ENCODE results near the gene RCAN2. TPM values are rescaled to one million over a fixed set of nuclear protein-coding genes. Genes with fewer than 3 reads are reported as not detected.

The RCAN2 gene
- polyA plus RNA-seq, 1 donor from 2014 or later, result 37.4 TPM

GRCh38 chr6:46262928-46263706, 228.1 kb downstream of the RCAN2 start:
- H3K9ac ChIP-seq (ENCODE audit: low read length), result no peak overlapping the region
- no peaks in the 10 kb centered on the region for H3K27me3 ChIP-seq (ENCODE audit: insufficient read depth, low read depth, low read length)
- H3K9me2 ChIP-seq (ENCODE audit: insufficient read depth, low read length), result no peaks in the 10 kb centered on the region
- H3K36me3 ChIP-seq (ENCODE audit: insufficient read depth, low read length), result no peaks in the 10 kb centered on the region
- H3K4me3 ChIP-seq (ENCODE audit: low read length), result no peak overlapping the region
- no peaks in the 10 kb centered on the region for H3F3A ChIP-seq (ENCODE audit: insufficient read depth, low read length, poor library complexity, severe bottlenecking)
- no peak overlapping the region for H3K4me2 ChIP-seq (ENCODE audit: low read length)
- TF ChIP-seq TAF1 (IDR thresholded peaks at IDR 0.05; ENCODE audit: low read depth), result no peak
- TF ChIP-seq POLR2AphosphoS5 (IDR thresholded peaks at IDR 0.05), result no peak
- no peak for TF ChIP-seq RAD21 (conservative IDR thresholded peaks at IDR 0.05)
- TF ChIP-seq SMC3 (conservative IDR thresholded peaks at IDR 0.05; ENCODE audit: poor library complexity), result no peak
- no peak for TF ChIP-seq EZH2 (IDR thresholded peaks at IDR 0.05; ENCODE audit: borderline replicate concordance, insufficient read depth, low read length, poor library complexity, severe bottlenecking)
- TF ChIP-seq REST (IDR thresholded peaks at IDR 0.05; ENCODE audit: borderline replicate concordance), result no peak
- TF ChIP-seq MXI1 (conservative IDR thresholded peaks at IDR 0.05; ENCODE audit: poor library complexity, severe bottlenecking), result no peak
- TF ChIP-seq, protein P1, sequence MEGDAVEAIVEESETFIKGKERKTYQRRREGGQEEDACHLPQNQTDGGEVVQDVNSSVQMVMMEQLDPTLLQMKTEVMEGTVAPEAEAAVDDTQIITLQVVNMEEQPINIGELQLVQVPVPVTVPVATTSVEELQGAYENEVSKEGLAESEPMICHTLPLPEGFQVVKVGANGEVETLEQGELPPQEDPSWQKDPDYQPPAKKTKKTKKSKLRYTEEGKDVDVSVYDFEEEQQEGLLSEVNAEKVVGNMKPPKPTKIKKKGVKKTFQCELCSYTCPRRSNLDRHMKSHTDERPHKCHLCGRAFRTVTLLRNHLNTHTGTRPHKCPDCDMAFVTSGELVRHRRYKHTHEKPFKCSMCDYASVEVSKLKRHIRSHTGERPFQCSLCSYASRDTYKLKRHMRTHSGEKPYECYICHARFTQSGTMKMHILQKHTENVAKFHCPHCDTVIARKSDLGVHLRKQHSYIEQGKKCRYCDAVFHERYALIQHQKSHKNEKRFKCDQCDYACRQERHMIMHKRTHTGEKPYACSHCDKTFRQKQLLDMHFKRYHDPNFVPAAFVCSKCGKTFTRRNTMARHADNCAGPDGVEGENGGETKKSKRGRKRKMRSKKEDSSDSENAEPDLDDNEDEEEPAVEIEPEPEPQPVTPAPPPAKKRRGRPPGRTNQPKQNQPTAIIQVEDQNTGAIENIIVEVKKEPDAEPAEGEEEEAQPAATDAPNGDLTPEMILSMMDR (IDR thresholded peaks at IDR 0.05; ENCODE audit: poor library complexity, severe bottlenecking), result no peak
- TF ChIP-seq EP300 (conservative IDR thresholded peaks at IDR 0.05; ENCODE audit: poor library complexity, severe bottlenecking), result no peak
- no peaks in the 10 kb centered on the region for H3K79me2 ChIP-seq (replicated peaks; ENCODE audit: insufficient read depth, low read length)
- H3K9me3 ChIP-seq (ENCODE audit: low read length), result no peaks in the 10 kb centered on the region
- no peaks in the 10 kb centered on the region for H4K20me1 ChIP-seq (ENCODE audit: insufficient read depth)
- H3K27ac ChIP-seq (ENCODE audit: low read length), result no peak overlapping the region
- no peak overlapping the region for H2AFZ ChIP-seq (ENCODE audit: low read depth, low read length)

- no peak for TF ChIP-seq REST (IDR thresholded peaks at IDR 0.05; ENCODE audit: borderline replicate concordance)
- no peak for TF ChIP-seq EZH2 (IDR thresholded peaks at IDR 0.05; ENCODE audit: borderline replicate concordance, insufficient read depth, low read length, poor library complexity, severe bottlenecking)
- no peak for TF ChIP-seq EP300 (conservative IDR thresholded peaks at IDR 0.05; ENCODE audit: poor library complexity, severe bottlenecking)
- Histone ChIP-seq H3K9me3 (ENCODE audit: low read length) (no peaks in the 10 kb centered on the region), H3K4me2 (ENCODE audit: low read length) (no peak overlapping the region), H3K27me3 (ENCODE audit: insufficient read depth, low read depth, low read length) (no peaks in the 10 kb centered on the region), H2AFZ (ENCODE audit: low read depth, low read length) (no peak overlapping the region), H3K4me3 (ENCODE audit: low read length) (no peak overlapping the region), H3F3A (ENCODE audit: insufficient read depth, low read length, poor library complexity, severe bottlenecking) (no peaks in the 10 kb centered on the region), H3K27ac (ENCODE audit: low read length) (no peak overlapping the region), H3K9me2 (ENCODE audit: insufficient read depth, low read length) (no peaks in the 10 kb centered on the region), H3K36me3 (ENCODE audit: insufficient read depth, low read length) (no peaks in the 10 kb centered on the region), H3K9ac (ENCODE audit: low read length) (no peak overlapping the region), H4K20me1 (ENCODE audit: insufficient read depth) (no peaks in the 10 kb centered on the region), H3K79me2 (replicated peaks; ENCODE audit: insufficient read depth, low read length) (no peaks in the 10 kb centered on the region)
These were observed 233.0 kb downstream of the RCAN2 start for GRCh38 chr6:46258249-46258648.
